Heart left ventricle (tissue), 16 donors: ENCODE measurements around the gene TMEM266. TPM values are rescaled to one million over a fixed set of nuclear protein-coding genes. Genes with fewer than 3 reads are reported as not detected.
A peak's percentile ranks its signal among the peaks of the same experiment; 100 is the strongest.

Experiments
- ATAC-seq, 4 donors: fragments of 200-7000 bp; cut with Tn5 transposase; one replicate each; pipeline ENCODE4 v1.9.1; 2020 to 2022; ENCODE audit warnings: moderate library complexity in 4 of 4, mild to moderate bottlenecking in 3 of 4, moderate number of reproducible peaks in 1 of 4
- DNase-seq, 5 donors: peaks; one replicate each; pipeline ENCODE4 v3.0.0-alpha.2; 2020
- H3K27ac ChIP-seq, 12 donors: fragments of 200-600 bp; sonication (generic) in 4 of 12; one replicate each; pipeline versions ENCODE4 v1.5.0 to v1.8.0; 2016 to 2022; ENCODE audit warnings: mild to moderate bottlenecking in 2 of 12
- H3K27me3 ChIP-seq, 9 donors: fragments of 200-600 bp; sonication (generic) in 2 of 9; one replicate each; pipeline versions ENCODE4 v1.5.1 to v1.8.0; 2016 to 2022; ENCODE audit warnings: mild to moderate bottlenecking in 3 of 9
- H3K36me3 ChIP-seq, 9 donors: fragments of 200-600 bp; sonication (generic) in 2 of 9; one replicate each; pipeline versions ENCODE4 v1.5.0 to v1.8.0; 2018 to 2022; ENCODE audit warnings: mild to moderate bottlenecking in 2 of 9
- H3K4me1 ChIP-seq, 12 donors: fragments of 200-600 bp; sonication (generic) in 4 of 12; one replicate each; pipeline versions ENCODE4 v1.5.0 to v1.8.0; 2016 to 2022; ENCODE audit warnings: mild to moderate bottlenecking in 3 of 12
- H3K4me3 ChIP-seq, 12 donors: fragments of 200-600 bp; sonication (generic) in 4 of 12; one replicate each; pipeline versions ENCODE4 v1.5.0 to v1.8.0; 2017 to 2022; ENCODE audit warnings: mild to moderate bottlenecking in 9 of 12, moderate library complexity in 4 of 12
- H3K9me3 ChIP-seq, 12 donors: fragments of 200-600 bp; sonication (generic) in 4 of 12; one replicate each; pipeline versions ENCODE4 v1.5.0 to v1.8.0; 2016 to 2022; ENCODE audit warnings: mild to moderate bottlenecking in 1 of 12
- CTCF ChIP-seq, 12 donors: fragments of 200-600 bp; sonication (generic) in 4 of 12; IDR thresholded peaks; one replicate each; pipeline versions ENCODE4 v1.5.0 to v1.8.0; 2018 to 2022; ENCODE audit warnings: antibody characterized with exemption in 12 of 12, mild to moderate bottlenecking in 5 of 12
- POLR2A ChIP-seq, 2 donors: fragments of 450-650 bp; IDR thresholded peaks; one replicate each; pipeline ENCODE4 v1.6.1; 2017; ENCODE audit warnings: antibody characterized with exemption in 2 of 2, mild to moderate bottlenecking in 2 of 2, moderate library complexity in 2 of 2
- WGBS, 4 donors: extraction: QIAGEN DNeasy Blood & Tissue Kit in 2 of 4; methylation state at CpG; one replicate each; pipeline versions ENCODE4 v1.1.5 to v1.1.7; 2013 to 2018; 5-methylcytosine and 5-hydroxymethylcytosine counted together
- intact Hi-C, 10 donors: fragments of 100-400 bp; cut with DNase I; formaldehyde crosslinking; loops; one replicate each; pipeline versions ENCODE4 v1.11.1 to v1.14.2; 2022
- polyA plus RNA-seq, 2 donors: library from polyadenylated mRNA; stranded (reverse); fragments of 200-250 nt; gene quantifications; one replicate each; pipeline ENCODE4 v1.2.3, GENCODE V29; 2013
- total RNA-seq, 9 donors: library from RNA; depleted of rRNA in 2 of 9; stranded (reverse); fragments of >200 nt in 2 of 9; fragmentation: NEBNext Ultra II Directional in 3 of 9; extraction: Animal tissue kit (Norgen Biotek cat#: 25700) in 3 of 9; gene quantifications; one replicate each; pipeline versions ENCODE4 v1.1.0 to v1.2.4, GENCODE V29; 2016 to 2023
- donor health status: ischemic (EF 13 %, LVEDD 7.1; RV severe dilation, severe dysfunction).
- donor health status: healthy with polysubstance abuse.
- donor health status: DM: no; HTN: yes; CAD: no.
- donor health status: DM: no; HTN: no; CAD: no.
- donor health status: ischemic (EF 25% LVEDD 6.9; RV normal size, moderate dysfunction).
- donor health status: ischemic (EF 25% LVEDD 5.7; RV mildly dilated, moderate dysfunction).
- donor health status: healthy.
- donor health status: DM: yes; HTN: yes; CAD: no.
- donor health status: ischemic (EF 35%, LVEDD 5.7; RV mildly dilated, moderate dysfunction).
- donor health status: nonischemic (EF 11% LVEDD 7.7; RV severe dilation, severe dysfunction).
- donor health status: DM: yes; HTN: yes; CAD: no.
- donor health status: PGD.
- donor health status: ischemic (EF 29% LVEDD 5.4; RV normal size, mild dysfunction).
- donor health status: nonischemic (EF 23%, LVEDD 6.1; RV moderate dilation, normal function).

Gene TMEM266
- total and polyA plus RNA-seq, 11 donors = 0.03 to 0.38 (median 0.28) TPM; not detected in 6

GRCh38 chr15:76134537-76134936 is 74.8 kb downstream of the TMEM266 start:
- DNase-seq = no peak
- no peaks in the 10 kb centered on the region for H3K9me3 ChIP-seq
- H3K36me3 ChIP-seq = no peaks in the 10 kb centered on the region
- no peak for TF ChIP-seq CTCF (IDR thresholded peaks at IDR 0.05)
- no peak for TF ChIP-seq POLR2A (IDR thresholded peaks at IDR 0.05)
- 81 to 97% (median 88%) methylated on average over 1 of the region's 1 CpG for whole genome bisulfite sequencing, 4 donors
- no peak overlapping the region for H3K4me3 ChIP-seq
- intact Hi-C loops = loop anchor here in 2 of 10 donors (10.0 kb wide), 2 partner anchors 320 to 330 kb away; no protein-coding TSS in a partner anchor
- ATAC-seq = no peak
- peaks cover 0 to 3% (median under 1%) of the 10 kb centered on the region in 12 donors for H3K4me1 ChIP-seq
- H3K27me3 ChIP-seq = peaks cover 0 to 25% (median 0%) of the 10 kb centered on the region in 9 donors
- no peak overlapping the region for H3K27ac ChIP-seq

GRCh38 chr15:76135516-76135915 is 75.7 kb downstream of the TMEM266 start:
- ATAC-seq (no peak), DNase-seq (no peak)
- no peak overlapping the region for H3K4me3 ChIP-seq
- TF ChIP-seq POLR2A (IDR thresholded peaks at IDR 0.05) (no peak), CTCF (IDR thresholded peaks at IDR 0.05) (no peak)
- H3K36me3 ChIP-seq = no peaks in the 10 kb centered on the region
- WGBS, 4 donors = 88 to 93% (median 91%) methylated on average over 2 of the region's 2 CpGs
- H3K9me3 ChIP-seq = no peaks in the 10 kb centered on the region
- intact Hi-C loops = loop anchor here in 5 of 10 donors (5.0 to 10.0 kb wide), 3 partner anchors 321 to 331 kb away; no protein-coding TSS in a partner anchor
- H3K4me1 ChIP-seq = peaks cover 0 to 13% (median 5%) of the 10 kb centered on the region in 12 donors
- peaks cover 0 to 18% (median 0%) of the 10 kb centered on the region in 9 donors for H3K27me3 ChIP-seq
- H3K27ac ChIP-seq = no peak overlapping the region

GRCh38 chr15:76138436-76138835 is 78.7 kb downstream of the TMEM266 start:
- TF ChIP-seq POLR2A (IDR thresholded peaks at IDR 0.05) (no peak), CTCF (IDR thresholded peaks at IDR 0.05) (no peak)
- no peak overlapping the region for H3K4me3 ChIP-seq
- no peaks in the 10 kb centered on the region for H3K9me3 ChIP-seq
- 84 to 88% (median 86%) methylated on average over 5 of the region's 5 CpGs for WGBS, 4 donors
- no peak for ATAC-seq
- H3K36me3 ChIP-seq = no peaks in the 10 kb centered on the region
- peaks cover 0 to 16% (median 5%) of the 10 kb centered on the region in 12 donors for H3K4me1 ChIP-seq
- no peak overlapping the region for H3K27ac ChIP-seq
- intact Hi-C loops = loop anchor here in 8 of 10 donors (2.0 to 10.0 kb wide), 6 partner anchors 74 to 334 kb away; partner anchors contain the start of gene TMEM266 (in 6 of the 8)
- no peak for DNase-seq
- peaks cover 0 to 8% (median 0%) of the 10 kb centered on the region in 9 donors for H3K27me3 ChIP-seq

GRCh38 chr15:76139368-76140073 is 79.7 kb downstream of the TMEM266 start:
- H3K4me1 ChIP-seq = peaks cover 0 to 16% (median 5%) of the 10 kb centered on the region in 12 donors
- no peaks in the 10 kb centered on the region for H3K9me3 ChIP-seq
- intact Hi-C loops = loop anchor here (1.0 to 10.0 kb wide), 8 partner anchors 75 to 335 kb away; partner anchors contain the start of gene TMEM266 (in 9 of the 10)
- 21 to 26% (median 25%) methylated on average over 14 to 16 of the region's 16 CpGs for WGBS, 4 donors
- H3K27ac ChIP-seq = peak overlapping the region in 2 of 12 donors; percentile 13 to 36
- H3K4me3 ChIP-seq = peak overlapping the region in 9 of 12 donors; percentile 1 to 34 (median 21)
- DNase-seq (peak in 4 of 5 donors; percentile 59 to 68 (median 64)), ATAC-seq (peak; percentile 22 to 87 (median 83))
- TF ChIP-seq CTCF (IDR thresholded peaks at IDR 0.05) (peak; percentile 78 to 95 (median 86)), POLR2A (IDR thresholded peaks at IDR 0.05) (no peak)
- H3K27me3 ChIP-seq = peaks cover 0 to 11% (median 0%) of the 10 kb centered on the region in 9 donors
- H3K36me3 ChIP-seq = no peaks in the 10 kb centered on the region
